Lung (tissue), 12 donors: ENCODE measurements around the gene MINDY4. TPM values are rescaled to one million over a fixed set of nuclear protein-coding genes. Genes with fewer than 3 reads are reported as not detected.

Experiments
- ATAC-seq: fragments of 200-7000 bp; cut with Tn5 transposase; one replicate; pipeline ENCODE4 v1.9.1; 2020; ENCODE audit warnings: moderate number of reproducible peaks; ENCODE audit not compliant: insufficient read depth, low FRiP score
- DNase-seq, 3 donors: peaks; one replicate each; pipeline ENCODE4 v3.0.0-alpha.2; 2013 to 2017
- H3K27ac ChIP-seq, 2 donors: one replicate each; pipeline ENCODE4 v1.5.1; 2013; ENCODE audit warnings: mild to moderate bottlenecking in 2 of 2, moderate library complexity in 2 of 2, control low read depth in 1 of 2, inconsistent platforms in 1 of 2, low read depth in 1 of 2, low read length in 1 of 2
- H3K27me3 ChIP-seq, 3 donors: one replicate each; pipeline ENCODE4 v1.5.1; 2013; ENCODE audit warnings: low read length in 2 of 3; ENCODE audit not compliant: control insufficient read depth in 3 of 3, insufficient read depth in 3 of 3
- H3K36me3 ChIP-seq, 4 donors: one replicate each; pipeline ENCODE4 v1.5.1; 2013; ENCODE audit warnings: low read length in 4 of 4, mild to moderate bottlenecking in 1 of 4, moderate library complexity in 1 of 4; ENCODE audit not compliant: control insufficient read depth in 4 of 4, insufficient read depth in 4 of 4
- H3K4me1 ChIP-seq, 5 donors: one replicate each; pipeline ENCODE4 v1.5.1; 2013; ENCODE audit warnings: low read length in 5 of 5, mild to moderate bottlenecking in 2 of 5, moderate library complexity in 1 of 5; ENCODE audit not compliant: control insufficient read depth in 5 of 5, insufficient read depth in 5 of 5
- H3K4me3 ChIP-seq: one replicate; pipeline ENCODE4 v1.5.1; 2013; ENCODE audit warnings: mild to moderate bottlenecking, control low read depth, moderate library complexity
- H3K9ac ChIP-seq, 2 donors: one replicate each; pipeline ENCODE4 v1.5.1; 2013; ENCODE audit warnings: low read length in 2 of 2, control low read depth in 1 of 2; ENCODE audit not compliant: insufficient read depth in 1 of 2
- H3K9me3 ChIP-seq, 4 donors: one replicate each; pipeline ENCODE4 v1.5.1; 2013; ENCODE audit warnings: low read length in 3 of 4, mild to moderate bottlenecking in 1 of 4, moderate library complexity in 1 of 4; ENCODE audit not compliant: control insufficient read depth in 4 of 4, insufficient read depth in 3 of 4
- CTCF ChIP-seq: IDR thresholded peaks from 2 replicates; pipeline ENCODE4 v1.5.1; 2012; ENCODE audit warnings: mild to moderate bottlenecking; ENCODE audit errors: control extremely low read depth, extremely low read depth
- WGBS, 2 donors: extraction: QIAGEN DNeasy Blood & Tissue Kit; methylation state at CpG; one replicate each; pipeline ENCODE4 v1.1.7; 2013; 5-methylcytosine and 5-hydroxymethylcytosine counted together
- polyA plus RNA-seq, 2 donors: library from polyadenylated mRNA; stranded (reverse); fragments of 200-250 nt; gene quantifications; one replicate each; pipeline ENCODE4 v1.2.1, GENCODE V29; 2013
- total RNA-seq, 2 donors: library from RNA; depleted of rRNA in 1 of 2; stranded (reverse); fragments of >200 nt in 1 of 2; gene quantifications; one replicate each; pipeline ENCODE4 v1.2.1, GENCODE V29; 2014 to 2021
- donor health status: control.
- donor health status: control.
- donor health status: Bipolar disorder and iron deficiency.
- donor health status: healthy.
- donor health status: DM: yes; HTN: yes; CAD: no.

MINDY4 gene
- total and polyA plus RNA-seq, 4 donors, result 5.0 to 24.1 (median 10.7) TPM

DNA sequence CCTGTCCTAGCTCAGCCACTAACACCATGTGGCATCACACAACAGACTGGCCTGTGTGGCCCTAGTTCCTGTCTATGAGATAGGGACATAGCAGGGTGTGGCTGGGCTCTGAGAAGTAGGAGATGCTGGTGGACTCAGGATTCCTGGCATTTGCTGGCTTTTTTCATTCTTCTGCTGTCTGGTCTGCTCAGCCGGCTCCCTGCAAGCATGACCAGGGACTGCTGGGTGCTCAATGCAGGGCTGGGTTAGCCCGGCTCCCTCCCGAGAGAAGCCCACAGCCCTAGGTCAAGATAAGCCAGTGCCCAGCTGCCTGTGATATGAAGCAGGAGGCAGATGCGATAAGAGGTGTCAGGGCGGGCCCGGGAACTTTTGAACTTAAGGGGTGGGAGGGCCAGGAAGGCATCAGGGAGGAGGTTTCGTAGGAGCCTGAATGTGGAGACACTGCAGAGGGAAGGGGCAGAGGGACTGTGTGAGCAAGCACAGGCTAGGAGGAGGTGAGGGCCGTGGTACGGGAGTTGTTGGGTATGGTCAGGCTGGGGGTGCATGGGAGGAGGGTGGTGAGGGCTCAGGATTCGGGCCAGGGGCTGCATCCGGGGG, 143.9 kb downstream of the MINDY4 start:
- TF ChIP-seq CTCF, result no peak
- ATAC-seq, result no peak
- H3K9ac ChIP-seq, result no peak overlapping the region

DNA sequence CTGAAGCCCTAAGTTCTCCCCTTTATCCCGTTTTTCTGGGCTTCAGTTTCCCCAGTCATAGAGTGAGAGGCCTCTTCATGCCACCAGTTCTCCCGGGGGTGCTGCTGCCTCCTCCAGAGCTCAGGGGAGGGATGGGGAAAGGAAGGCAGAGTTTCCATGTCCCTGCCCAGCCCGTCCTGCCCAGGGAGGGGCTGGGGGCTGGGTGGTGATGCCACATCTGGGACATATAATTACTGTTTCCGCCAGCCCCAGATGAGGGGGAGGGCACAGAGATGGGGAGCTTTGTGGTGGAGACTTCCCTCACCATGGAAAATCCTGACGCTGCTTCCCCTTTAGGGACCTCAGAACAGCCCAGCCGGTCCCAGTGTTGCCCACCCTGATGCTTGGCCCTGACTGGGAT, 144.5 kb downstream of the MINDY4 start:
- Histone ChIP-seq H3K4me1 (peaks cover under 1 to 39% (median 27%) of the 10 kb centered on the region in 5 donors), H3K27me3 (no peaks in the 10 kb centered on the region), H3K27ac (peak overlapping the region; percentile 26 to 72), H3K4me3 (peak overlapping the region; percentile 17), H3K9me3 (no peaks in the 10 kb centered on the region), H3K9ac (no peak overlapping the region), H3K36me3 (peaks cover 0 to 3% (median 0%) of the 10 kb centered on the region in 4 donors)
- no peak for TF ChIP-seq CTCF
- WGBS, 2 donors, result 41 to 74% methylated on average over 6 of the region's 6 CpGs
- DNase-seq, result no peak
- no peak for ATAC-seq

More for the DNA sequence above, 143.9 kb downstream of the MINDY4 start:
- Histone ChIP-seq H3K4me3 (peak overlapping the region; percentile 48), H3K4me1 (peaks cover 3 to 45% (median 22%) of the 10 kb centered on the region in 5 donors), H3K27me3 (no peaks in the 10 kb centered on the region), H3K36me3 (peaks cover 0 to 3% (median 0%) of the 10 kb centered on the region in 4 donors), H3K9me3 (no peaks in the 10 kb centered on the region), H3K27ac (peak overlapping the region; percentile 26 to 42)
- no peak for DNase-seq
- WGBS, 2 donors, result 53 to 72% methylated on average over 11 of the region's 11 CpGs

DNA sequence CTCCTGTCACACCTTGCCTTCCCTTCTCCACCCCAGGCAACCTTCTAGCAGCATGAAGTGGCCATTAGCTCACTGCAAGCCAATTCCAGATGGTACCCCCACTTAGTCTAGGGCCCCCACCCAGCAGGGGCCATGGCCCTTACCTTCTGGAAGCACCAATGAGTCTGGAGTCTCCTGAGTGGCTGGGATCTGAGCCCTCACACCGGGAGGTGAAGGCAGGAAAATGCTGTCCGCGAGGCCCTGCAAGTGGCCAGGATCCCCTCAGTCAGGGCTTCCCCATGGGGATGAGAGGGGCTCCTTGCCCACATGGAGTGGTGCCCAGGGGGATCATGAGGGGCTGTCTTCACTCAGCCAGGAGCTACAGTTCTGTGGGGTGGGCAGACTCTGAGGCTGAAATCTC, 145.0 kb downstream of the MINDY4 start:
- peaks cover 0 to 38% (median 22%) of the 10 kb centered on the region in 5 donors for H3K4me1 ChIP-seq
- ATAC-seq (no peak), DNase-seq (no peak)
- H3K9me3 ChIP-seq, result no peaks in the 10 kb centered on the region
- 63 to 83% methylated on average over 3 of the region's 3 CpGs for WGBS, 2 donors
- no peak overlapping the region for H3K4me3 ChIP-seq
- no peaks in the 10 kb centered on the region for H3K27me3 ChIP-seq
- H3K27ac ChIP-seq, result peak overlapping the region; percentile 26 to 72
- no peak for TF ChIP-seq CTCF
- no peak overlapping the region for H3K9ac ChIP-seq
- peaks cover 0 to 3% (median 0%) of the 10 kb centered on the region in 4 donors for H3K36me3 ChIP-seq
